Fibroblast of skin of left quadriceps (primary cell): ENCODE data around the gene TPRX1.
"Not testable (repeated sequence)": the region's sequence is repeated elsewhere in the genome, so short reads cannot be mapped to it uniquely, and the experiment has no call there.

Experiments used
- DNase-seq, 2 experiments: peaks; one replicate each; pipeline ENCODE4 v3.0.0-alpha.2; 2013; ENCODE audit warnings: low read depth in 2 of 2

Gene TPRX1

GRCh38 chr19:47767349-47767748 lies 37.0 kb downstream of the TPRX1 start:
- no peak for DNase-seq

GRCh38 chr19:47766670-47767069 lies 37.7 kb downstream of the TPRX1 start:
- DNase-seq, result no peak

DNA sequence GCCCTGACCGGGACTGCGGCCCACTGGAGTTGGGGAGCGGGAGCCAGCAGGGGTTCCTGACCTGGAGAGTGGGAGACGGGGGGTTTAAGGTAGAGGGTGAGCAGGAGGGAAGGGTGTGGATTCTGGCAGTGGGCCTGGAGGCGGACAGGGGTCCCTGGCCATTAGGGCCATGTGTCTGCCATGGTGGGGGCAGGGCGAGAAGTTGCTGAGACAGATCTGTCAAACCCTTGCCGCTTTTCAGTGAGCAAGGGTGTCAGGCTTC lies 38.1 kb downstream of the TPRX1 start:
- DNase-seq, result no peak

- no peak for DNase-seq
These were observed 38.6 kb downstream of the TPRX1 start for GRCh38 chr19:47765523-47766358.

GRCh38 chr19:47764705-47765104 lies 39.6 kb downstream of the TPRX1 start:
- not testable (repeated sequence) for DNase-seq

DNA sequence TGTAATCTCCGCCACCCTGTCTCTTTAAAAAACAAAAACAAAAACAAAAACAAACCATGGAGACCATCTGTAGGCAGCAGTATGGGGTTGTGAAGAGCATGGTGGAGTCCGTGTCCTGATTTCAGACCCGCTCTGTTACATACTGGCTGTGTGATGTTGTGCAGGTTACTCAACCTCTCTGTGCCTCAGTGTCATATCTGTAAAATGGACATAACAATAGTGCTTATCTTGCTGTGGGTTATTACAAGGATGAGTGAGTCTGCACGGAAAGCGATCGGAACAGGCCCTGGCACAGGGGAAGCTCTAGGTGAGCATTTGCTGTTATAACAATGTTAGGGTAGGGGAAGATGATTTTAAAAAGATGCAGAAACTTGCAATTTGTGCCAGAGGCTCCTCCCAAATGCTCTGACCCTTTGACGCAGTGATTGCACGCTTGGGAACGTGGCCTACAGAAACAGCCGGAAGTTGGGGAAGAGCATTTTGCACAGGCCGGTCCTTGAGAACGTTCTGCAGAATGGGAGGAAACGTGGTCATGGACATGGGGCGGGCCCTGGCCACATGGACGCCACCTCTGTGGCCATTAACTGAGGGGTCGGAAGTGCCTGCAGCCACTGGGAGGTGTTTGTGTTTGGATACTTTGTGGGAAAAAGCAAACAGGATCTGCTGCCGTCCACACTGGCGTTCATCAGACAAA lies 41.6 kb downstream of the TPRX1 start:
- no peak for DNase-seq

GRCh38 chr19:47762151-47762550 lies 42.2 kb downstream of the TPRX1 start:
- no peak for DNase-seq

GRCh38 chr19:47761566-47761965 lies 42.8 kb downstream of the TPRX1 start:
- DNase-seq, result no peak

DNA sequence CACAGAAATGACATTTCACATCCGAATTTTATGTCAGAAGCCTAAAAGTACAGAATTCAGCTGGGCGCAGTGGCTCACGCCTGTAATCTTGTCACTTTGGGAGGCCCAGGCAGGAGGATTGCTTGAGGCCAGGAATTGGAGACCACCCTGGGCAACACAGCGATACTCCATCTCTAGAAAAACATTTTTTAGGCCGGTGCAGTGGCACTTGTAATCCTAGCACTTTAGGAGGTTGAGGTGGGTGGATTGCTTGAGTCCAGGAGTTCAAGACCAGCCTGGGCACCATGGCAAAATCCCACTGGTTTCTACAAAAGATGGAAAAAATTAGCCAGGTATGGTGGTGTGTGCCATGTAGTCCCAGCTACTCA lies 43.7 kb downstream of the TPRX1 start:
- no peak for DNase-seq

DNA sequence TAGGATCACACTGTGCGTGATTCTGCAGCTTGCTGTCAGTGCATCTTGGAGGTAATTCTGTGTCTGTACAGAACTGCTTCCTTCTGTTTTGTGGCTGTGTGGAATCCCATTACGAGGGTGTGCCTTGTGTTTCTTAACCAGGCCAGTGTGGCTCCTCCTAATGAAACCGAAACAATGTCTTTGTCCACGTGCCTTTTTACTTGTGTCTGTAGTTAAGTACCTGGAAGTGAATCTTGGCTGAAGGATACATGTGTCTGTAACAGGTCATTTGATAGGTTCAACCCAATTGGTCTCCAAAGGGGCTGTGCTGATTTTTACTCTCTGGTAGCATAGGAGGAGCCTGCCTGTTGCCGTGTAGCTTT lies 45.9 kb downstream of the TPRX1 start:
- no peak for DNase-seq

- no peak for DNase-seq
These were observed 46.5 kb downstream of the TPRX1 start for GRCh38 chr19:47757617-47758442.

GRCh38 chr19:47756953-47757608 lies 47.3 kb downstream of the TPRX1 start:
- no peak for DNase-seq

DNA sequence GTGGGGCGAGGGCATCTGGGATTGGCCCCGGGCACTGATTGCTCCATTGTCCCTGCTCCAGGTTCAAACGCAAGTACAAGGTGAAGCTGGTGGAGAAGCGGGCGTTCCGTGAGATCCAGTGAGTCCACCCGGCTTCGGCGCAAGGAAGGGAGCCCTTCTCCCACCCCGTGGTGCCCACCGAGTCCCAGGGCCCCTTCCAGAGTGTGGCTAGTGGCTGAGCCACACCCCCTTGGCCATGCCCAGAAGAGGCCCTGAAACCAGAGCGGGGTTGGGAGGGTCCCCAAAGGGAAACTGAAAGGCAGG lies 47.8 kb downstream of the TPRX1 start:
- DNase-seq, result no peak

DNA sequence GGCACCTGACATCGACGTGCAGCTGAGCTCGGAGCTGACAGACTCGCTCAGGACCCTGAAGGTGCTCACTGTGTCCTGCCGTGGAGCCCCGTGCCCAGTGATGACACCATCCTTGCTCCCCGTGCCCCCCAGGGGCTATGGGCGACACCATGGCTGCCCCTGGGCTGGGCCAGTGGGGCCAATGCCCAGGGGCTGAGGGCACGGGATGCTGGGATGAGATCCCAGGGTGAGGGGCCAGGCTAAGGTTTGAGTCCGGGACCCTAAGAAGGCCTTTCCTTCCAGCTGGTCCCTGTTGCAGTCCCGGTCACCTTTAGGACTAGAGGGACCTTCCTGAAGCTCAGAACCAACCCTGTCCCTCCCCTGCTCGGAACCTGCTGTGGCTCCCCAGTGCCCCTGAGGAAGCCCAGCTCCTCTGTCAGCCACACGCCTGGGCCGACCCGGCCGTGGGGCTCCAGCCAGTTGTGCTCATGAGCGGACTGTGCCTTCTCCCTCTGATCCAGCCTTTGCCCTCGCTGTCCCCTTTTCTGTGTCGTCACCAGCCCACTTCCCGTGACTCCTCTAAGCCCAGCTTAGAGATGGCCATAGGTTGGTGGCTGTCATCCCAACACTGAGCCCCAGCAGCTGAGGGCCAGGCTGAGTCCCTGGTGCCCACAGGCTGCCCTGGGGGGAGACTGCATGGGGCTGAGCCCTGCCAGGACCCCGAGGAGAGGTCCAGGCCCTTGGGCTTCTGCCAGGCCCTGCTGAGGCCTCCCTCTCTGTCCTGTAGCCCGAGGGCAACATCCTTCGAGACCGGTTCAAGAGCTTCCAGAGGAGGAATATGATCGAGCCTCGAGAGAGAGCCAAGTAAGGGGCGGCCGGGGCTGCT lies 48.4 kb downstream of the TPRX1 start:
- DNase-seq, result no peak

GRCh38 chr19:47755065-47755761 lies 49.1 kb downstream of the TPRX1 start:
- no peak for DNase-seq

DNA sequence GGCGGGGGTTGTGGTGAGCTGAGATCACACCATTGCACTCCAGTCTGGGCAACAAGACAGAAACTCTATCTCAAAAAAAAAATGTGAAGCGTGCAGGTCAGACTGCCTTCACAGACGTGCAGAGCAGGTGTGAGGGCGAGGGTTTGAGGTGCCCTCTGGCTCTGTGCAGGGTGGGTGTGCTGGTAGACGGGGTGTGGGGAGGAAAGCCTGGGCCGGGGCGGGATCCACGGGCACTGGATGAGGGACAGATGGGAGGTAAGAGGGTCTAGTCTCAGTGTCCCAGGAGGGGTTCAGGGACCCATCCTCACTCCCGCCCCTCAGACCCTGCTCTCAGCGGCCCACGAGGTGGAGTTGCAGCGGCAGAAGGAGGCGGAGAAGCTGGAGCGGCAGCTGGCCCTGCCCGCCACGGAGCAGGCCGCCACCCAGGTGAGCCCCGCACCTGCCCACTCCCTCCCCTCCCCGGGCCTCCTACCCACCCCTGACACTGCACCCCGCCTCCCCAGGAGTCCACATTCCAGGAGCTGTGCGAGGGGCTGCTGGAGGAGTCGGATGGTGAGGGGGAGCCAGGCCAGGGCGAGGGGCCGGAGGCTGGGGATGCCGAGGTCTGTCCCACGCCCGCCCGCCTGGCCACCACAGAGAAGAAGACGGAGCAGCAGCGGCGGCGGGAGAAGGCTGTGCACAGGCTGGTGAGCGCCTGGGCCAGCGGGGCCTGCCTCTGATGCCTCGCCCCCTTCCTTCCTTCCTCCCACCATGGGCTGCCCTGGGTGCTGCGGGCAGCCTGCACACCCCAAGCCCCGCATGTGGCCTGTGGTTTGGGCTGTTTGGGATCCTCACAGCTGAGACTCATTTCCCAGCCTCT lies 49.9 kb downstream of the TPRX1 start:
- no peak for DNase-seq

DNA sequence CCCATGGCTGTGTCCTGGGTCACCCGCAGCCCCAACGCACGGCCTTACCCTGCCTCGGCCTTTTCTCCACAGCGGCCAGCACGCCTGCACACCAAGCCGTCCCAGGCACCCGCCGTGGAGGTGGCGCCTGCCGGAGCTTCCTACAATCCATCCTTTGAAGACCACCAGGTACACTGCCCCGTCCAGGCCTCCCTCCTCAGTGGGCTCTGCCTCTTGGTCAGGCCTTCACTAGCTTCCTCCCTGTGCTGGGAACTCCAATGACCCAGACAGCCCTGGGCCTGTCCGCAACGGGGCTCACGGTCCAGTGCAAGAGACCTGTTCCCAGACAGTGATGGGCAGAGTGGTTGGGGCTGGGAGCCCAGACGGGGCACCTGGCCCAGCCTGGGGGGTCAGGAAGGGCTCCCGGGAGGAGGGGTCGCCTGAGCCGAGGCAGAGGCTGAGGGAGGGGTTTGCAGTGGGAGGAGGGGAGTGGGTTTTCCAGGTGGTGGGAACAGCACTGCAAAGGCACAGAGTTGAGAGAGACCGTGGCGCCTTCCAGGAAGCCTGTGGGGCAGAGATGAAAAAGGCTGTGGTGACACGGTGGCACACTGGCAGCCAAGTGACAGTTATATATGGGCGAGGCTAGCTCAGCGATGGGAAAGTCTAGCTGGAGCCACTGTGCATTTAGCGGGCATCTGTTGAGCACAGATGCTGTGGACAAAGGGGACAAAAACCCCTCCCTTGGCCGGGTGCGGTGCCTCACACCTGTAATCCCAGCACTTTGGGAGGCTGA lies 51.7 kb downstream of the TPRX1 start:
- DNase-seq, result no peak
